GM12892 (cell line): ENCODE data around the gene CEP128.

Experiments used
- DNase-seq: peaks from one replicate; pipeline ENCODE4 v3.0.0; 2011; ENCODE audit not compliant: insufficient read length
- FAIRE-seq: peaks from 2 replicates; lab custom pipeline; 2011; peaks lifted over from hg19 to GRCh38; lab: Jason Lieb, UNC
- POLR2A ChIP-seq: IDR thresholded peaks from 2 replicates; pipeline ENCODE4 v1.6.1; 2011; ENCODE audit warnings: low read depth, low read length, control low read depth
- POLR2AphosphoS5 ChIP-seq: IDR thresholded peaks from 2 replicates; pipeline ENCODE4 v1.6.1; 2011; ENCODE audit warnings: low read depth, low read length, control low read depth
- TAF1 ChIP-seq: IDR thresholded peaks from 2 replicates; pipeline ENCODE4 v1.6.1; 2011; ENCODE audit warnings: low read depth, mild to moderate bottlenecking, control low read depth, low read length, borderline replicate concordance

The CEP128 gene

DNA sequence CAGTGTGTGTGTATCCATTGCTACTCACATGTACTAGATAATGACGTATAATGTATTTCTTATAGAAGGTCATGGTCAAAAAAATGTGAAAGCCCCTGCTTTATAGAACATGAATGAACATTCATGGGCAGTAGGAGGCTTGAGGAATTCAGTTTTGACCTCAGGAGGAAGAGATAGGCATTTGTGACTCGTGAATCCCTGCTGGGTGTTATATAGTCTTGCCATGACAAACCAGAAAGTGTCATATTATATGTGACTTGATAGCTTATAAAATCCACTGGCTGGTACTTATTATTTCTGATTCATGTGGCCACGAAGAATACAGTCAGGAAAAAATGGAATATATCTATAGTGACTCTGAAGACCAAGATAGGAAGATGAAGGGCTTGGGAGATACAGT lies 287.6 kb downstream of the CEP128 start:
- FAIRE-seq (no peak), DNase-seq (no peak)
- TF ChIP-seq POLR2AphosphoS5 = no peak
- no peak for TF ChIP-seq TAF1
- TF ChIP-seq POLR2A = no peak

DNA sequence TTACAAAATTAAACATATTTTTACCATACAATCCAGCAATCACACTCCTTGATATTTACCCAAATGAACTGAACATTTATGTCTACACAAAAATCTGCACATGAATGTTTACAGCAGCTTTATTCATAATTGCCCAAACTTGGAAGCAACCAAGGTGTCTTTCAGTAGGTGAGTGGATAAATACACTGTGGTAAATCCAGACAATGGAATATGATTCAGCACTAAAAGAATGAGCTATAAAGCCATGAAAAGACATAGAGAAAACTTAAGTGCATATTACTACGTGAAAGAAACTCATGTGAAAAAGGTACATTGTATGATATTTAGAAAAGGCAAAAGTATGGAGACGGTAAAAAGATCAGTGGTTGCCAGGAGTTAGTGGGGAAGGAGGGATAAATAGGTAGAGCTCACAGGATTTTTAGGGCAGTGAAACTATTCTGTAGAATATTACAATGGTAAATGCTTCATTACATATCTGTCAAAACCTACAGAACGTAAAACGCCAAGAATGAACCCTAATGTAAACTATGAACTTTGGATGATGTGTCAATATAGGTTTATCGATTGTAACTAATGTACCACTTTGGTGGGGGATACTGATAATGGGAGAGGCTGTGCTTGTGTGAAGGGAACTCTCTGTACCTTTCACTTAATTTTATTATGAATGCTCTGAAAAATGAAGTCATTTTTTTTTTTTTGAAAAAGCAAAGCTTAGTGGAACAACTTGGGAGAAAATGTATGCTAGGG lies 295.7 kb downstream of the CEP128 start:
- no peak for DNase-seq
- FAIRE-seq = no peak
- TF ChIP-seq POLR2A (no peak), TAF1 (no peak), POLR2AphosphoS5 (no peak)

DNA sequence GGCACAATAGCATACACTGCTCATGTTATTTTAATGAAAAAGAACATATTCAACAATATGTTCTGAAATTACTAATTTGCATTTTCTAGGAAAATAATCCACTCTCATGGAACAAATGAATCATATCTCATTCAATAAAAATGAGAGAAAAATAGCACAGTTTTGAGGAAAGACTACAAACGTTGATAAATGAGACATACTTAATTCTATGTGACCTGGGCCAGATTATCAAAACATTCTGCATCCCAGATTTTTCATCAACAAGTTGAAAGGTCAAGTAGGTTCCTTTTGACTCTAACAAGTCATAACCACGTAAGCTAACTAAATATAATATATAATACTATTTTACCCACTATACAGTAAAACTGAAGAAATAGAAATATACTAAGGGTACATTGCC lies 296.7 kb downstream of the CEP128 start:
- FAIRE-seq (no peak), DNase-seq (no peak)
- no peak for TF ChIP-seq POLR2AphosphoS5
- no peak for TF ChIP-seq POLR2A
- no peak for TF ChIP-seq TAF1

DNA sequence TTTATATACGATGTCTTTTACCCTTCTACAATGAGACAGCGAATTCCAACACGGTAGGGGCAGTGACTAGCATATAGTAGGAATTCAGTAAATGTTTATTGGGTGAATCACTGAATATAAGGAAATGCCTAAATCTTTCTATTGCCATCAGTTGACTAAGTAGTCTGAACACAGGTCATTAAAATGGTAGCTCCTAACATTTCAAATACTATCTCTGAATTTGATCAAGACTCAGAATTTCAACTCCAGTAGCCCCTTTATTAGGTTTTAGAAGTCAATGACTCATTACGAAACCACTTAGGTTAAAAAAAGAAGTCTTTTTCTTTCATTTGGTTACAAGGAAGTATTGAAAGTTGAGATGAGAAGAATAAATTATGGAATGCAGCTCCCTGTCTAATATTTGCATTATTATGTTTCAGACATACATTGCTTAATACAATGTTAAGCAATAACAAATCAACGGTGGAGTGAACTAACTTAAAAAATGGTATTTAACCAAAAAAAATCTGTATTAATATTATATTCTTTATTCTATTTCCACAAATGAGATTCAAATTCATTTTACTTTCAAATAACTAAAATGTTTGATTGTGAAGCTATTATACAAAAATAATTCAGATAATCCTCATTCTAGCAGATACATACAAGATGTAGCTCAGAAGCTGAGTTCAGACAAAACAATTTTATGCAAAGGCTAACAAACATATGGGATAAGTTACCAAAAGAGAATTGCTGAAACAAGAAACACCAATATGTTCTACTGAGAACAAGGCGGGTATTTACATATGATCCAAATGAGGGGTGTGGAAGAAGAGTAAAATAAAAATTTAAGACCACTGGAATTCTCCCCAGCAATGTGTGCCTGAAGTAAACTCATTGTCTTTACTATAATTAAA lies 302.7 kb downstream of the CEP128 start:
- no peak for FAIRE-seq
- TF ChIP-seq TAF1 (no peak), POLR2A (no peak), POLR2AphosphoS5 (no peak)
- DNase-seq = no peak

DNA sequence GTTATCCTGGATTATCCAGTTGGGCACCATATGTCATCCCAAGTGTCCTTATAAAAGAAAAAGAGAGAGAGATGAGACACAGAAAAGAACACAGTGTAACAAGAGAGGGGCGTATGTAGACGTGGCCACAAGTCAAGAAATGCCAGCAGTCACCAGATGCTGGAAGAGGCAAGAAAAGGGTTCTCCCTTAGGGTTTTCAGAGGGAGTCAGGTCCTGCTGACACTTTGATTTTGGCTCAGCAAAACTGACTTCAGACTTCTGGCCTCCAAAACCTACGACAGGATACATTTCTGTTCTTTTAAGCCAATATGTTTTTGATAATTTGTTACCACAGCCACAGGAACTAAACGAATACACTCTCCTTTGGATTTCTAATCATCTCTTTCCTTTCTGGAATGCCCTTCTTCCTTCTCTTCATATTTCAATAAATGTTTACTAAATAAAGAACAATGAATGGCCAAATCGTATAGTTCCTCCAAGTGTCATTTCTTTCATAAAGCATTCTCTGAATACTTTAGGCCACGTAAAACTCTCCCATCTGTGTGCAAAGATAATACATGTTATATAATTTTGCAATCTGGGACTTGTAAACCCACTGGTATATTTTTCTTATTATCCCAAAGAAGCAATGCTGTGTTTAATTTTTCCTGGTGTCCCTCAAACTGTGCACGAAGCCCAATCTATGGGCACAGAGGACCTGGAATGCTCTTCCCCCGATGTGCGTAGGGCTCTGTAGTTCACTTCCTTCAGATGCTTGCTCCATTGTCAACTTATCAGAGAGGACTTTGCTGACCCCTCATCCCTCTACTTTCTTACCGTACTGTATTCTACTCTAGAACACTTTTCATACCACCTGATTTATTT lies 303.6 kb downstream of the CEP128 start:
- no peak for DNase-seq
- FAIRE-seq = no peak
- TF ChIP-seq POLR2A = no peak
- TF ChIP-seq POLR2AphosphoS5 = no peak
- TF ChIP-seq TAF1 = no peak

DNA sequence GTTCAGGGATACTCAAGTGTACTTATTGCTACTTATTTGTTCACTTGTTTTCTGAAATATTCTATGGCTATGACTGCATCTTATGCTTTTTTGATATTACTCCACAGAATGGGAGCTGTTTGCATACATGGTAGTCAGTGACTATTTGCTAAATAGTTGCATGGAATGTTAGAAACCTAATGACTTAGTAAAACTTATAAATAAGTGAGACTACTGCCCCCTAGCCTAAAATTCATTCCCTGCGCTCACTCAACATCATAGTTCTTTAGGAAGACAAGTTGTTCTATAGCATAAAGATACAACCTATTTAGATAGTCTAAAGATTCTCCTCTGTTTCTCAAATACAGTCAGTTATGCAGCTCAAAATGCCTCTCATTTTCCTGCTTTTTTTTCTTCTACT lies 305.5 kb downstream of the CEP128 start:
- no peak for TF ChIP-seq POLR2A
- TF ChIP-seq POLR2AphosphoS5 = no peak
- no peak for TF ChIP-seq TAF1
- FAIRE-seq = no peak
- DNase-seq = no peak

DNA sequence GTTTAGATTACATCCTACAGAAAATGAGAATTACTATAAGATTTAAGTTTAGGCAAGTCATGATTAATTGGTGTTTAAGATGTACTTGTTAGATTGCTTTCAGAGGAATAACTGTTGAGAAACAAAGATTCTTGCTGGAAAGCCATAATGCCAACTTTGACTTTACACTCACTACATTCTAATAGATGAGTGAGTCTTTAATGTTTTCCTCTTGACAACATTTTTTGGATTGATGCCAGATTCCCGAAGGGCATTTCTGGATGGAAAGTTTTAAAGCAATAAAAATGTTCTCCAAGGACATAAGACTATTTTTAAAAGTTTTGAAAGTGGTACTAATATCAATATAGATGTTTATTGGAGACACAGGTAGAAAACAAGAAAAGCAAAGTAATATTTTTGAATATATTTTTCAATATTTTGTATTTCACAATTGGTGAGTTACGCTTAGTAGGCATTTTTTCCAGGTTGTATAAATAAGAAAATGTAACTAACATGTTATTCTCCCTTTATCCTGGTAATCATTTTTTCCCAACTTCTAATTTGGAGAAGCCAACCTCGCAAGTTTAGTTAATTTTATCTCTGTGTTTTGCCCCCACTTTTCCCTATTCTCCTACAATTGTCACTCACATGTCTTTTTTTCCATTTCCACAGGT lies 307.3 kb downstream of the CEP128 start:
- DNase-seq (no peak), FAIRE-seq (no peak)
- no peak for TF ChIP-seq TAF1
- no peak for TF ChIP-seq POLR2A
- TF ChIP-seq POLR2AphosphoS5 = no peak

DNA sequence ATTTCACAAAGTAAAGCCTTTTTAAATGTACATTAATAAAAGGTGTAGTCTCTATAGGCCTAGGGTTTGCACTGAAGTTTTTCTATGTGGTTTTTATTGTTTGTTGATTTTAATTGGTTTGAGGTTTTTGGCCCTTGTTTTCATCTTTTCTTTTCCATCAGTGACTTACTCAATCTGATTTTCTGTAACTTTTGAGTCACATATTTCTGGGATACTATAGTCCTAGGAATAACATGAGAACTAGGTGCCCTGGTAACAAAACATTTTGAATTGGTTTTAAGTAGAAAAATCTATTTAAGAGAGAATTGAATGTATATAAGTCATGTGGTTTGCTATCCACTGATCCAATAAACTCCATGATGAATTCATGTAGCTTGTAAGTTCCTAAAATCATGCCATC lies 311.9 kb downstream of the CEP128 start:
- TF ChIP-seq POLR2A (no peak), TAF1 (no peak), POLR2AphosphoS5 (no peak)
- FAIRE-seq (no peak), DNase-seq (no peak)

DNA sequence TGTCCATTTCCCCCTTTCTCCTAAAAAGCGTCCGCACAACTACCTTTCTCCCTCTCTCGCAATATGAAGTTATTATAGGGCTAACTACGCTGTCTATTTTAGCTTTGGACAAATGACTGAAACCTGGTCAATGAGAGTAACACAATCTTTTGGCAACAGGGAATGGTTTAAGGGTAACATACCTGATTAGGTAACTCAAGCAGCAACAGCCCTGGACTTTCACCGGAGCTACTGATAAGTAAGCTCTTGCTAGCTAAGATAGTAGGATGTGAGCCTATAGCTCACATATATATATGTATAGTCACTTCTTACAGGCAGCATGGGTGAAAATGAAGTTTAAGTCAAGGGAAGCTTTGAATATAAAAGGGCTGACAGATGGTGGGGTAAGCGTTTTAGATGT lies 313.0 kb downstream of the CEP128 start:
- FAIRE-seq = no peak
- no peak for DNase-seq
- TF ChIP-seq TAF1 (no peak), POLR2A (no peak), POLR2AphosphoS5 (no peak)

DNA sequence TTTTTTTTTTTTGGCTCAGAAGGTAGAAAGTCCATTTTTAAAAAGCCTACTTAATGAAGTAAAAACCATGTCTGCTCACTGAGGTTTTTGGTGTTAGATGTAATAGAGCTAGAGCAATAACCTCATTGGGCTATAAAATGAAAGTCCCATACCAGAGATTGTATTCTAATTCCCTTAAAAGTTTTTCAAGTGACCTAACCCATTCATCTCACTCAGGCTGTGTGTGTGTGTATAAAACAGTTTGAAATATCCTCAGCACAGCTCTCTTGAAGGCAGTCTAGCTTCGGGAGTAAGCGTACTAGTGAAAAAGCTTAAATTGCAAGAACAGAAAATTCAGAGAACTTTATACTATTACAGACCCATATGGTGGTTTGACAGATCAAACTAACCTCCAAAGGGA lies 313.8 kb downstream of the CEP128 start:
- DNase-seq (no peak), FAIRE-seq (no peak)
- no peak for TF ChIP-seq POLR2A
- no peak for TF ChIP-seq POLR2AphosphoS5
- TF ChIP-seq TAF1 = no peak
